Parathyroid adenoma (tissue), 2 donors: ENCODE measurements around the gene WASF3.

Source experiments
- H2AFZ ChIP-seq: fragments of 300-600 bp; sonication (generic); one replicate; pipeline ENCODE4 v1.7.0; 2017; ENCODE audit warnings: antibody characterized with exemption, mild to moderate bottlenecking
- H3K27ac ChIP-seq: fragments of 300-600 bp; sonication (generic); one replicate; pipeline ENCODE4 v1.7.0; 2017
- H3K27me3 ChIP-seq: fragments of 300-600 bp; sonication (generic); one replicate; pipeline ENCODE4 v1.7.0; 2017; ENCODE audit warnings: low read length; ENCODE audit not compliant: control insufficient read depth, insufficient read depth
- H3K36me3 ChIP-seq: fragments of 300-600 bp; sonication (generic); one replicate; pipeline ENCODE4 v1.7.0; 2017; ENCODE audit warnings: low read length; ENCODE audit not compliant: control insufficient read depth, insufficient read depth
- H3K4me1 ChIP-seq: fragments of 300-600 bp; sonication (generic); one replicate; pipeline ENCODE4 v1.7.0; 2017; ENCODE audit warnings: control low read depth
- H3K4me2 ChIP-seq: fragments of 300-600 bp; sonication (generic); one replicate; pipeline ENCODE4 v1.7.0; 2017; ENCODE audit warnings: low read length
- H3K4me3 ChIP-seq: fragments of 300-600 bp; sonication (generic); one replicate; pipeline ENCODE4 v1.7.0; 2017; ENCODE audit warnings: low read depth, low read length
- H3K79me2 ChIP-seq: fragments of 300-600 bp; sonication (generic); one replicate; pipeline ENCODE4 v1.7.0; 2017; ENCODE audit warnings: control low read depth
- H3K9ac ChIP-seq: fragments of 300-600 bp; sonication (generic); one replicate; pipeline ENCODE4 v1.7.0; 2017; ENCODE audit warnings: mild to moderate bottlenecking
- H3K9me3 ChIP-seq: fragments of 300-600 bp; sonication (generic); one replicate; pipeline ENCODE4 v1.7.0; 2017; ENCODE audit warnings: low read length; ENCODE audit not compliant: control insufficient read depth
- TF ChIP-seq, protein P1 (sequence below): fragments of 300-600 bp; sonication (generic); IDR thresholded peaks from one replicate; pipeline ENCODE4 v1.7.0; 2017; ENCODE audit warnings: antibody characterized with exemption, mild to moderate bottlenecking
- donor health status: primary hyperparathyroidism.

WASF3 gene

GRCh38 chr13:26557393-26558073, at the start of gene WASF3:
Gene WASF3 (plus strand): TSS chr13:26557683. CDS start chr13:26642271, 84,588 bp downstream.
- no peak within 1 kb of the TSS for H3K27ac ChIP-seq
- H3K4me2 ChIP-seq: peak within 1 kb of the TSS; percentile 86
- no peaks in the 10 kb centered on the region for H3K36me3 ChIP-seq
- H3K4me1 ChIP-seq: no peaks in the 10 kb centered on the region
- no peaks in the 10 kb centered on the region for H3K27me3 ChIP-seq
- H3K79me2 ChIP-seq: peaks cover 7% of the 10 kb centered on the region
- peak within 1 kb of the TSS; percentile 55 for H3K4me3 ChIP-seq
- TF ChIP-seq, protein P1, sequence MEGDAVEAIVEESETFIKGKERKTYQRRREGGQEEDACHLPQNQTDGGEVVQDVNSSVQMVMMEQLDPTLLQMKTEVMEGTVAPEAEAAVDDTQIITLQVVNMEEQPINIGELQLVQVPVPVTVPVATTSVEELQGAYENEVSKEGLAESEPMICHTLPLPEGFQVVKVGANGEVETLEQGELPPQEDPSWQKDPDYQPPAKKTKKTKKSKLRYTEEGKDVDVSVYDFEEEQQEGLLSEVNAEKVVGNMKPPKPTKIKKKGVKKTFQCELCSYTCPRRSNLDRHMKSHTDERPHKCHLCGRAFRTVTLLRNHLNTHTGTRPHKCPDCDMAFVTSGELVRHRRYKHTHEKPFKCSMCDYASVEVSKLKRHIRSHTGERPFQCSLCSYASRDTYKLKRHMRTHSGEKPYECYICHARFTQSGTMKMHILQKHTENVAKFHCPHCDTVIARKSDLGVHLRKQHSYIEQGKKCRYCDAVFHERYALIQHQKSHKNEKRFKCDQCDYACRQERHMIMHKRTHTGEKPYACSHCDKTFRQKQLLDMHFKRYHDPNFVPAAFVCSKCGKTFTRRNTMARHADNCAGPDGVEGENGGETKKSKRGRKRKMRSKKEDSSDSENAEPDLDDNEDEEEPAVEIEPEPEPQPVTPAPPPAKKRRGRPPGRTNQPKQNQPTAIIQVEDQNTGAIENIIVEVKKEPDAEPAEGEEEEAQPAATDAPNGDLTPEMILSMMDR: no peak
- H3K9ac ChIP-seq: no peak within 1 kb of the TSS
- H3K9me3 ChIP-seq: no peaks in the 10 kb centered on the region
- peak within 1 kb of the TSS; percentile 79 for H2AFZ ChIP-seq

DNA sequence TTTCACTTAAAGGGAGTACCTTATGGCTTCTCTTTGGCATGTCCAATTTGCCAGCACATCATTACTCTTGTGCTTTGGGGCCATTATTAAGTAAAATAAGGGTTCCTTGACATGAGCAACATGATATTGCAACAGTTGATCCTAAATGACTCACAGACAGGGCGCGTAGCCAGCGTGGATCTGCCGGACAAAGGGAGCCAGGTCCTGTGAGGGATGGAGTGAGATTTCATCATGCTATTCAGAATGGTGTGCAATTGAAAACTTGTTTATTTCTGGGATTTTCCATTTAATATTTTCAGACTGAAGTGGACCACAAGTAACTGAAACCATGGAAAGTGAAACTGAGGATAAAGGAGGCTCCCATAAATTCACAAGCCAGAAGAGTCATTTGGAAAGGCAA, 48.6 kb upstream of the WASF3 start:
- H3K27me3 ChIP-seq: no peaks in the 10 kb centered on the region
- no peak overlapping the region for H3K9ac ChIP-seq
- no peaks in the 10 kb centered on the region for H3K4me1 ChIP-seq
- no peak overlapping the region for H2AFZ ChIP-seq
- no peak overlapping the region for H3K4me2 ChIP-seq
- TF ChIP-seq, protein P1: no peak
- H3K79me2 ChIP-seq: no peaks in the 10 kb centered on the region
- no peaks in the 10 kb centered on the region for H3K36me3 ChIP-seq
- no peaks in the 10 kb centered on the region for H3K9me3 ChIP-seq
- no peak overlapping the region for H3K27ac ChIP-seq
- no peak overlapping the region for H3K4me3 ChIP-seq

- H3K27me3 ChIP-seq: no peaks in the 10 kb centered on the region
- no peak overlapping the region for H3K27ac ChIP-seq
- H2AFZ ChIP-seq: no peak overlapping the region
- H3K9ac ChIP-seq: no peak overlapping the region
- H3K9me3 ChIP-seq: no peaks in the 10 kb centered on the region
- H3K4me3 ChIP-seq: no peak overlapping the region
- H3K36me3 ChIP-seq: no peaks in the 10 kb centered on the region
- no peaks in the 10 kb centered on the region for H3K79me2 ChIP-seq
- no peak overlapping the region for H3K4me2 ChIP-seq
- TF ChIP-seq, protein P1: no peak
- no peaks in the 10 kb centered on the region for H3K4me1 ChIP-seq
Observed at GRCh38 chr13:26509491-26509890, 48.0 kb upstream of the WASF3 start.

DNA sequence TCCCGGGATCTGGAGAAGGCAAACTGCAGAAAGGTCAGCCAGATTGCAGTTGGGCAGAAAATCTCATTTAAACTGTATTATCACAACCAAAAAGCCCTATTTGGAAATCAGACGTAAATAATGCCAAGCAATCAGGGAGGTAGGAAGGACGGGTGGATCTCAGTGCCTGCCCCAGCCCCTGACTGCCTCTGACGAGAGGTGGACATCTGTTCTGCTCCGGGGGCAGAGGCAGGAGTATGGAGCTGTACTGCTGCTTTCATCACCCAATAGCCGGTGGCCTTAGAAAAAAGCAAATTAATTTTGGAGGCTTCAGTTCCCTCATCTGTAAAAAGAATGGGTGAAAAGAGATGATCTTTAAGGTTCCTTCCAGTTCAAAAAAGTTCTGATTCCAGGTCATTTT, 43.6 kb upstream of the WASF3 start:
- no peak overlapping the region for H2AFZ ChIP-seq
- no peaks in the 10 kb centered on the region for H3K9me3 ChIP-seq
- no peak overlapping the region for H3K9ac ChIP-seq
- no peak overlapping the region for H3K4me3 ChIP-seq
- no peaks in the 10 kb centered on the region for H3K79me2 ChIP-seq
- H3K36me3 ChIP-seq: no peaks in the 10 kb centered on the region
- no peak overlapping the region for H3K4me2 ChIP-seq
- no peak overlapping the region for H3K27ac ChIP-seq
- no peaks in the 10 kb centered on the region for H3K4me1 ChIP-seq
- TF ChIP-seq, protein P1: no peak
- H3K27me3 ChIP-seq: no peaks in the 10 kb centered on the region

GRCh38 chr13:26515721-26516120, 41.8 kb upstream of the WASF3 start:
- Histone ChIP-seq H3K4me1 (no peaks in the 10 kb centered on the region), H3K9me3 (no peaks in the 10 kb centered on the region)
- TF ChIP-seq, protein P1: no peak

More at GRCh38 chr13:26515721-26516120, 41.8 kb upstream of the WASF3 start:
- H3K4me3 ChIP-seq: no peak overlapping the region
- no peak overlapping the region for H3K27ac ChIP-seq
- H2AFZ ChIP-seq: no peak overlapping the region
- H3K36me3 ChIP-seq: no peaks in the 10 kb centered on the region
- H3K9ac ChIP-seq: no peak overlapping the region
- H3K27me3 ChIP-seq: no peaks in the 10 kb centered on the region
- no peaks in the 10 kb centered on the region for H3K79me2 ChIP-seq
- no peak overlapping the region for H3K4me2 ChIP-seq
